Measurements from ENCODE around the gene MED13. TPM values are rescaled to one million over a fixed set of nuclear protein-coding genes. Genes with fewer than 3 reads are reported as not detected.

MED13 gene
- total RNA-seq, 4 donors from 2014 or later = 24.3 to 69.0 (median 51.0) TPM

GRCh38 chr17:61989509-61989908 is 75.6 kb downstream of the MED13 start:
- Histone ChIP-seq H3K4me3 (no peak overlapping the region), H3K36me3 (peaks cover 0 to 99% (median 7%) of the 10 kb centered on the region in 3 donors), H3K27ac (no peak overlapping the region), H3K27me3 (no peaks in the 10 kb centered on the region), H3K9me3 (no peaks in the 10 kb centered on the region), H3K4me1 (no peaks in the 10 kb centered on the region)
- intact Hi-C loops (cut with DNase I) = no loop called here
- DNase-seq = no peak
- 100% methylated on average over 3 of the region's 3 CpGs for WGBS, 2 donors
- no peak for TF ChIP-seq CTCF (IDR thresholded peaks at IDR 0.05)
- no peak for TF ChIP-seq POLR2A (IDR thresholded peaks at IDR 0.05)

- intact Hi-C loops (cut with DNase I) = no loop called here
- Histone ChIP-seq H3K4me1 (no peaks in the 10 kb centered on the region), H3K9me3 (no peaks in the 10 kb centered on the region), H3K27ac (no peak overlapping the region), H3K36me3 (peaks cover 0 to 99% (median 13%) of the 10 kb centered on the region in 3 donors), H3K27me3 (no peaks in the 10 kb centered on the region), H3K4me3 (no peak overlapping the region)
- 56 to 74% methylated on average over 5 of the region's 5 CpGs for WGBS, 2 donors
- no peak for DNase-seq
- TF ChIP-seq CTCF (IDR thresholded peaks at IDR 0.05) (no peak), POLR2A (IDR thresholded peaks at IDR 0.05) (no peak)
Observed at GRCh38 chr17:61986898-61987297, 78.2 kb downstream of the MED13 start.

- DNase-seq = no peak
- Histone ChIP-seq H3K4me3 (no peak overlapping the region), H3K9me3 (no peaks in the 10 kb centered on the region), H3K27ac (no peak overlapping the region), H3K36me3 (peaks cover 3 to 100% (median 14%) of the 10 kb centered on the region in 3 donors), H3K4me1 (no peaks in the 10 kb centered on the region), H3K27me3 (no peaks in the 10 kb centered on the region)
- WGBS, 2 donors = 65 to 70% methylated on average over 4 of the region's 4 CpGs
- intact Hi-C loops (cut with DNase I) = no loop called here
- TF ChIP-seq CTCF (IDR thresholded peaks at IDR 0.05) (no peak), POLR2A (IDR thresholded peaks at IDR 0.05) (no peak)
Observed at GRCh38 chr17:61984821-61985220, 80.3 kb downstream of the MED13 start.

GRCh38 chr17:61981323-61981722 is 83.8 kb downstream of the MED13 start:
- H3K4me3 ChIP-seq = no peak overlapping the region
- DNase-seq = no peak
- H3K36me3 ChIP-seq = peaks cover 5 to 100% (median 17%) of the 10 kb centered on the region in 3 donors
- H3K9me3 ChIP-seq = no peaks in the 10 kb centered on the region
- intact Hi-C loops (cut with DNase I) = no loop called here
- no peaks in the 10 kb centered on the region for H3K4me1 ChIP-seq
- TF ChIP-seq CTCF (IDR thresholded peaks at IDR 0.05) = no peak
- no peaks in the 10 kb centered on the region for H3K27me3 ChIP-seq
- no peak overlapping the region for H3K27ac ChIP-seq

GRCh38 chr17:61980535-61980934 is 84.5 kb downstream of the MED13 start:
- DNase-seq = no peak
- H3K9me3 ChIP-seq = no peaks in the 10 kb centered on the region
- 92 to 93% methylated on average over 5 of the region's 5 CpGs for WGBS, 2 donors
- no peak overlapping the region for H3K27ac ChIP-seq
- intact Hi-C loops (cut with DNase I) = no loop called here
- TF ChIP-seq CTCF (IDR thresholded peaks at IDR 0.05) = no peak
- no peak for TF ChIP-seq POLR2A (IDR thresholded peaks at IDR 0.05)
- H3K27me3 ChIP-seq = no peaks in the 10 kb centered on the region
- no peaks in the 10 kb centered on the region for H3K4me1 ChIP-seq
- H3K4me3 ChIP-seq = no peak overlapping the region
- H3K36me3 ChIP-seq = peaks cover 5 to 100% (median 17%) of the 10 kb centered on the region in 3 donors

All from esophagus squamous epithelium (tissue), 5 donors.